Measurements from ENCODE around the gene SH2D3C.

GRCh38 chr9:127741831-127742434 is 36.5 kb downstream of the SH2D3C start:
- no peak for TF ChIP-seq CTCF (IDR thresholded peaks at IDR 0.05; ENCODE audit: low read depth, low read length, poor library complexity, severe bottlenecking)
- TF ChIP-seq EZH2phosphoT487 (IDR thresholded peaks at IDR 0.05; ENCODE audit: borderline replicate concordance, low read length) = no peak

Data from DOHH2 (cell line).